ENCODE results near the gene ATAD3B. TPM values are rescaled to one million over a fixed set of nuclear protein-coding genes. Genes with fewer than 3 reads are reported as not detected.
"Not testable (repeated sequence)": the region's sequence is repeated elsewhere in the genome, so short reads cannot be mapped to it uniquely, and the experiment has no call there.

ATAD3B gene
- total RNA-seq, 1 experiment from 2014 or later: 57.0 TPM

DNA sequence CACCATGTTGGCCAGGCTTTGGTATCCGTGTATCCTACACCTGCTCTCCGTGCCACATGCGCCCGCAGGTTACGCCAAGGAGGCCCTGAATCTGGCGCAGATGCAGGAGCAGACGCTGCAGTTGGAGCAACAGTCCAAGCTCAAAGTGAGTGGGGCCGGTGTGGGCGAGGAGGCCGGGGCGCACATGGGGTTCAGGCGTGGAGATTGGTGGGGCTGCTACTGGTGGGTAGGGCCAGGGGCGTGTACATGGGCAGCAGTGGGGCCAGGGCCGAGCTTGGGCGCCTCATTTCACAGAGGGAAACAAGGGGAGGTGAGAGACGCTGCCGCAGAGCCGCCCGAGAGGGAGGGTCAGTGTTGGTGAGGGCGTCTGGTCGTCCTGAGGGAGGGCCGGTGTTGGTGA is 5.6 kb downstream of the ATAD3B start:
- no peak for DNase-seq (ENCODE audit: low read depth)

DNA sequence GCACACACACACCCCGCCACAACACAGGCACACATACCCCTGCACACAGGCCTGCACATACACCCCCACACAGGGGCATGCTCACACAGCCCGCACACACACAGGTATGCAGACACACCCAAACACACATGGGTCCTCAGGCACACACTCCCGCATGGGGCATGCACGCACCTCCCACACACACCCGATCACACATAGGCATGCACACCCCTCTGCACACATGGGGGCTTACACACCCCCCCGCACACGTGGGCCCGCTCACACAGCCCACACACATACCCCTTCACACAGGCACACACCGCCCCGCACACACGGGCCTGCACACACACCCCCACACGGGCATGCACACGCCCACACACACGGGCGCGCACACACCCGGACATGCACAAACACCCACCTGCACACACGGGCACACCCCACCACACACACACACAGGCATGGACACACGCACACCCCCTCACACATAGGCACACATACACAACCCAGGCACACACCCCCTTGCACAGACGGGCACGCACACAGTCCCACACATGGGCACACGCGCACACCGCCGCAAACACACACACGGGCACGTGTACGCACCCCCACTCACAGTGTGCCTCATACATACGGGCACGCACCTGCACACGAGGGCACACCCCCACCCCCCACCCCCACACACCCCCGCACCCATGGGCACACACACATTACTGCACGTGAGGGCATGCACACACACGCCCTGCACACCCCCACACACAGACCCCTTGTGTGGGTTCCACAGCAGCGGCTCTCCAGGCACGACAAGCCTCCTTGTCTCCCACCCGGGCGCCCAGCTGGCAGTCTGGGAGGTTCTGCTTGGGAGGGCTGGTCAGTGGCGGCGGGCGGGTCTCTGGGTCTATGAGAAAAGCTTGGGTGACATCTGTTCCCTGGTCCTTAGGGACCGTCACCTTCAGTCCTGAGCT is 8.3 kb downstream of the ATAD3B start:
- DNase-seq (ENCODE audit: low read depth): no peak

DNA sequence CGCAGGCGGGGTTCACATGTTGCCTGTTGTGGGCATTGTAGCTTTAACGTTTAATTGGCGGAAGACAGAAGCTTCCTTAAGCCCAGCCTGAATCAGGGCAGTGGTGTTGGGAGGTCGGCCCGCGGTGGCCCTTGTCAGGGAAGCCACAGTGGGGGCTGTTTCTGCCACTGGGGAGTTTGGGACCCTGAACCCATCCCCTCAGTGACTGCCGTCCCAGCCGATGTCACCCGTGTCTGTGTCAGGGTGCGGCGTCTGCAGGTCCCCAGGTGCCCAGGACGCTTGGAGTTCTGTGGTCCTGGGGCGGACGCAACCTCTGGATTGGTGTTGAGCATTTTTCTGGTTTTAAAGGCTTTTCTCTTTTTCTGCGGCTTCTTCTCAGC is 8.9 kb downstream of the ATAD3B start:
- not testable (repeated sequence) for DNase-seq (ENCODE audit: low read depth)

DNA sequence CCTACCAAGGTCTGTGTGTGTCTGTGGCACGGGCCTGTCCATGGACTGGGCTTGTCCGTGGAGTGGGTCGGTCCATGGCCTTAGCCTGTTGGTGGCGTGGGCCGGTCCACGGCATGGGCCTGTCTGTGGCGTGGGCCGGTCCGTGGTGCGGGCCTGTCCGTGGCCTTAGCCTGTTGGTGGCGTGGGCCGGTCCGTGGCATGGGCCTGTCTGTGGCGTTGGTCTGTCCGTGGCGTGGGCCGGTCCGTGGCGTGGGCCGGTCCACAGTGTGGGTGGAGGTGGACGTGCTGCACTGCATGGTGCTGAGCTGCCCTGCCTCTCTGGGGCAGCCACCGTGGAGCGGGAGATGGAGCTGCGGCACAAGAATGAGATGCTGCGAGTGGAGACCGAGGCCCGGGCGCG is 10.2 kb downstream of the ATAD3B start:
- not testable (repeated sequence) for DNase-seq (ENCODE audit: low read depth)

DNA sequence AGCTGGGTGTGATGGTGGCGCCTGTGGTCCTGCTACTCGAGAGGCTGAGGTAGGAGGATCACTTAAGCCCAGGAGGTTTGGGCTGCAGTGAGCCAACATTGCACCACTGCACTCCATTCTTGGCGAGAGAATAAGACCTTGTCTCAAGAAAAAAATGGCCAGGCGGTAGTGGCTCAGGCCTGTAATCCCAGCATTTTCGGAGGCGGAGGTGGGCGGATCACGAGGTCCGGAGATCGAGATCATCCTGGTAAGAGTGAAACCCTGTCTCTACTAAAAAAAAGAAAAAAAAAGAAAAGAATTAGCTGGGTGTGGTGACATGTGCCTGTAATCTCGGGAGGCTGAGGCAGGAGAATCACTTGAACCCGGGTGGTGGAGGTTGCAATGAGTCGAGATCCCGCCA is 11.3 kb downstream of the ATAD3B start:
- no peak for DNase-seq (ENCODE audit: low read depth)

DNA sequence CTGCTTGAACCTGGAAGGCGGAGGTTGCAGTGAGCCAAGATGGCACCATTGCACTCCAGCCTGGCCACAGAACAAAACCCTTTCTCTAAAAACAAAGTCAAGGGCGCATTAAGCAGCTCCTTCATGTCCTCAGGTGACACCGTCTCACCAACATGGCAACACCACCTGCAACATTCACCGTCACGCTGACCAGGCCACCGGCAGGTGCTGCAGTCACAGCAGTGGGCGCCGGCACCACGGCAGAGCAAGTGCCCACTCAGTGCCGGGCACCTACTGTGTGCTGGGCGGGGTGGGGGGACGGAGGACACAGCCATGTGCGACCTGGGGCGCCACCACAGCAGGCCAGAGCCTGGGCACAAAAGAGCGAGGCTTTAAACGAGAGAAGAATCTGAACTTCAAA is 12.1 kb downstream of the ATAD3B start:
- DNase-seq (ENCODE audit: low read depth): no peak

DNA sequence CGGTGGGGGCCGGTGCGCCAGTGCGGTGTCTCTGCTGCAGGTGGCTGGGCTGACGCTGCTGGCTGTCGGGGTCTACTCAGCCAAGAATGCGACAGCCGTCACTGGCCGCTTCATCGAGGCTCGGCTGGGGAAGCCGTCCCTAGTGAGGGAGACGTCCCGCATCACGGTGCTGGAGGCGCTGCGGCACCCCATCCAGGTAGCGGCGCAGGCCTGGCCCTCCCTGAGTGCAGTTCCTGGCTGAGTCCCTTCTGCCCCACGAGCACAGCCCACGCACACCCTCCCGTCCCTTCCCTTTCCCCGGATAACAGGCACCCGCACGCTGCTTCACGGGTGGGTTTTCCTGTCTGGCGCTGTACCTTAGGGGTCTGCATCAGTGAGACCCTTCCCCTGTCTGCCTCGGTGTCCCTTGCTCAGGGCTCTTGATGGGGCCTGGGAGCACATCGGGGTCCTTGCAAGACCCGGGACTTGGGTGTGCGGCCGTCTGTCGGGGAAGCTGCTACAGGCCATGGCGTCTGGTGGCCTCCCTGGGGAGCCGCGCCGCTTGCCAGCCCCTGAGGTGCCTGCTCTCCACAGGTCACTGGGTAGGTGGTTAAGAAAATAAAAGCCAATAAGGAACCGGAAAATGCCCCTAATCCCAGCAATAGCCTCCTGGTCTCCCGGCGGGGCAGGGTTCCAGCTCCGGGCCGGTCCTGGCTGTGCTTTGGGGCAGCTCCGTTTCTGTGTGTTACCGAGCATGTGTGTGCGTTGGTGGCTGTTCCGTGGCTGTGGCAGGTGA is 13.6 kb downstream of the ATAD3B start:
- not testable (repeated sequence) for DNase-seq (ENCODE audit: low read depth)

DNA sequence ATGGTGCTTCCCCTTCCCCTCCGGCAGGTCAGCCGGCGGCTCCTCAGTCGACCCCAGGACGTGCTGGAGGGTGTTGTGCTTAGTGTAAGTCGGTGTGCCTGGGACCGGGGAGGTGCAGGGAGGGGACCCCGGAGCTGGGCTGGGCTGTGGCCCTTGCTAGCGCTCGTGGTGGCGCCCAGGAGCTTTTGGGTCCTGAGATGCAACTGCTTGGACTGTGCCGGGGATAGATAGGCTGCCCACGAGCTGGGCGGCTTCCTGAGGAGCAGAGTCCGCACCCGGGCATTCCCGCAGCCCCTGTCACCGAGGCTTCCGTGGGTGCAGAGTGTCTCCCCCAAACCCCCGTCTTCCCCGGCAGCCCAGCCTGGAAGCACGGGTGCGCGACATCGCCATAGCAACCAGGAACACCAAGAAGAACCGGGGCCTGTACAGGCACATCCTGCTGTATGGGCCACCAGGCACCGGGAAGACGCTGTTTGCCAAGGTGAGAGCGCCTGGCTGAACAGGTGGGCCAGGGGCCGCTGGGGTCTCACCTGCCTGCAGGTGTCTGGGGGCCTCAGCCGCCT is 14.3 kb downstream of the ATAD3B start:
- not testable (repeated sequence) for DNase-seq (ENCODE audit: low read depth)

DNA sequence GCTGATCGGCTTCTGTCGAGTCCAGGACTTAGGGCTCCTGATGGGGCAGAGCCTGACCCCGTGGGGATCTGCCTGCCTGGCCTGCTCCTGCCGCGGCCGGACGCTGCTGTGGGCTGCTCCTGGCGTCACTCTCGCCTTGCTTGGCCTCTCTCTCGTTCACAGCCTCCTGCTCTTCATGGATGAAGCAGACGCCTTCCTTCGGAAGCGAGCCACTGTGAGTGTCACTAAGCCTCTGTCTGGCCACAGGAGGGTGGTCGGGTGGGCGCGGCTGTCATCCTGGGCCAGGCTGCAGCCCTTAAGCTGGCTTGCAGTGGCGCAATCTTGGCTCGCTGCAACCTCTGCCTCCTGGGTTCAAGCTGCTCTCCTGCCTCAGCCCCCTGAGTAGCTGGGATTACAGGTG is 16.1 kb downstream of the ATAD3B start:
- DNase-seq (ENCODE audit: low read depth): no peak

DNA sequence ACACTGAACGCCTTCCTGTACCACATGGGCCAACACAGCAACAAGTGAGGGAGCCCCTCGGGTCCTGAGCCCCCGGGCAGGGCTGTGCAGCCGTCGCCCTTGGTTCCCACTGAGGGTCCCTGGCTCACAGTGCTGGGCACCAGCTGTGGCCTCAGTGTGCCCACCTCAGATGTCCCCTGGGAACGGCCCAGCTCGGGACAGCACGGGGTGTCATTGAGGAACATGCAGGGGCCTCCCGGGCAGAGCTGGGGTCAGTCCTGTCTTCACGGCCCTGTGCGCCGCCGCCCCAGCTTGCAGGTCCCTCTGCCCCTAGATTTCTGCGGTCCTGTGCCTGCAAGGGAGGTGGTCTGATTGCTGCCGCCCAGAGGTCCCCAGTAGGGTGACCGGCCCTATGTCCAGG is 17.7 kb downstream of the ATAD3B start:
- DNase-seq (ENCODE audit: low read depth): no peak

DNA sequence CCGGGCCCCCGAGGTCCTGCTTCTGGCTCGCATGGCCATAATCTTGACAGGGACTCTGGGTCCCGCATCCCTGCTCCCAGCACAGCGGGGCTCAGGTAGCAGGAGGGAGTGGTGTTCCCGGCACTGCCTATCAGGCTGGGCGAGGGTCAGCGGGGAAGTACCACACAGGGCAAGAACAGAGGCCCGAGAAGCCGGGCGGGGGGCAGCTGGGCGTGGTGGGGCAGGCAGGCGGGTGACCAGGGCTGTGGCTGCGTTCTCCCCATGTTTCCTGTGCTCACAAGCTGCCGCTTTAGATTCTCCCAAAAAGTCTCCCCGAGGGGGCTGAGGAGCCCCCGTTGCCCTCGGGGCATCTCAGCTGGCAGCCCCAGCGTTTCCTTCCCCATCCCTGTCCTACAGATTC is 18.3 kb downstream of the ATAD3B start:
- no peak for DNase-seq (ENCODE audit: low read depth)

DNA sequence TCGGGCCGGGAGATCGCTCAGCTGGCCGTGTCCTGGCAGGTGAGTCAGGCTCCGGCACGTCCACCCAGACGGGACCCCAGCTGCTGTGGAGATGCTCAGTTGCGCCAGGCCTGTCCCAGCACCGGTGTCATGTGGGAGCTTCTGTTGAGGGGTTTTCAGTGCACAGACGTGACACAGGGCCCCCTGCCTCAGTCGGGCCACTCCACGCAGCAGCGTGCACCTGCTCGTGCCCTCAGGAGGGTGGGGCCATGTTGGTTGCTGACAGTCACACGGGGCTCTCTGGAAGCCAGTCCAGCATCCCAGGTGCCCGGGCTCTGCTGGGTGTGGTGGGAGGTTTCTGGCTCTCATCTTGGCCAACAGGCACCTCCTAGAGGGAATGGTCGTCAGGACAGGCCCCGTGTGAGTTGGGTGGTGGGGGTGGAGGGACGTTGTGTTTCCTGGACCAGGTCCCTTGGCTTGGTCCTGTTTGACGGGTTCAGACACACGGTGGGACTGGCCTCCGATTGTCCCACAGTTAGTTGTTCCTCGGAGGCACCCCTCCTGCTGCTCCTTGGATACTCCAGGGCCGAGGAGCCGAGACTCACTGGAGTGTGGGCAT is 19.2 kb downstream of the ATAD3B start:
- no peak for DNase-seq (ENCODE audit: low read depth)

DNA sequence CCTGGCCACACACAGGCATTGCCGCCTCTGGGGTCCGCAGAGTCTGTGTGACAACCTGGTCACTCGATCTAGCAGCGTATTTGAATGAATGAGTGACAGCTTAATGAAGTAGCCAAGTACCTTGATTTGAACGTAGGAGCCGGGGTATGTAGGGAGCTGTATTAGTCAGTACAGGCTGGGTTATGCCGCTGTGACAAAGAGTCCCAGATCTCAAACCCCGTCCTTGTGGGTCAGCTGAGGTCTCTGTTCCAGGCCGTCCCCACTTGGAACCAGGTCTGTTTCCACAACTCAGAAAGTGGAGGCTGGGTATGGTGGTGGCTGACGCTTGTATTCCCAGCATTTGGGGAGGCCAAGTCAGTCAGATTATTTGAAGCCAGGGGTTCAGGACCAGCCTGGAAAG is 20.0 kb downstream of the ATAD3B start:
- DNase-seq (ENCODE audit: low read depth): no peak

DNA sequence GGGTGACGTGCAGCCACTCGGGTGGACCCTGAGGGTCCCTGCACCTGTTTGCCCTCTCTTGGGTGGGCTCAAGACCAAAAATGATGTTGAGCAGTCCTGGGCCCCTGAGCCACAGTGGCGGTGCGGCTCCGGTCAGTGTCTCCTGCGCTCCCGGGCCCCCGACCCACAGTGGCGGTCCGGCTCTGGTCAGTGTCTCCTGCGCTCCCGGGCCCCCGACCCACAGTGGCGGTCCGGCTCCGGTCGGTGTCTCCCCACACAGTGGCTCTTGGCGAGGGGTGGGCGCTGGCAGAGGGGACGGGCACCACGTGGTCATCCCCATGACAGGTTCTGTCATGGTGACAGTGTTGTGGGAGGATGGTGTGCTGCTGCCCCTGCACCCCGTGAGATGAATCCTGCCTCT is 22.7 kb downstream of the ATAD3B start:
- DNase-seq (ENCODE audit: low read depth): not testable (repeated sequence)

DNA sequence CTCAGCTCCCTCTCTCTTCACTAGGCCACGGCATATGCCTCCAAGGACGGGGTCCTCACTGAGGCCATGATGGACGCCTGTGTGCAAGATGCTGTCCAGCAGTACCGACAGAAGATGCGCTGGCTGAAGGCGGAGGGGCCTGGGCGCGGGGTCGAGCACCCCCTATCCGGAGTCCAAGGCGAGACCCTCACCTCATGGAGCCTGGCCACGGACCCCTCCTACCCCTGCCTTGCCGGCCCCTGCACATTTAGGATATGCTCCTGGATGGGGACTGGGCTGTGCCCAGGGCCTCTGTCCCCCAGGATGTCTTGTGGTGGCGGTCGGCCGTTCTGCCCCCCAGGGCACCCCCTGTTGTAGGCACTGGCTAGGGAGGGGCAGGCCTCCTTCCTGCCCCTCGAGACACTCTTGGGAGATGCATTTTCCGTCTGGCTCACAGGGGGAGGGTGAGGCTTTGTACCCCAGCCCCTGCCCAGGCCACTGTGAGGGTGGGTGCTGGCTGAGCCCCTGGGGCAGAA is 24.0 kb downstream of the ATAD3B start:
- DNase-seq (ENCODE audit: low read depth): not testable (repeated sequence)

DNA sequence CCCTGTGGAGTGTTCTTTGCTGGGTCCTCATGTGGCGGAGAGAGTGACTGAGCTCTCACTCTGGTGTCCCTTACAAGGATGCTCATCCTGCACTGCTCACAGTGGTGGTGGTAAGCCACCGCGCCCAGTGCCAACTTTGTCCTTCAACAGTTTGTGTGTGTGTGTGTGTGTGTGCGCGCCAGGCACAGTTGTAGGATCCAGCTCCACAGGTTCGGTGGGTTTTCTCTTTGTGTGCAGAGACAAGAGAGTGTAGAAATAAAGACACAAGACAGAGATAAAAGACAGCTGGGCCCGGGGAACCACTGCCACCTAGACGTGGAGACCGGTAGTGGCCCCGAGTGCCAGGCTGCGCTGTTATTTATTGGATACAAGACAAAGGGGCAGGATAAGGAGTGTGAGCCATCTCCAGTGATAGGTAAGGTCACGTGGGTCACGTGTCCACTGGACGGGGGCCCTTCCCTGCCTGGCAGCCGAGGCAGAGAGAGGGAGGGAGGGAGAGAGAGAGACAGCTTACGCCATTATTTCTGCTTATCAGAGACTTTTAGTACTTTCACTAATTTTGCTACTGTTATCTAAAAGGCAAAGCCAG is 33.3 kb downstream of the ATAD3B start:
- DNase-seq (ENCODE audit: low read depth): peak; percentile 62

DNA sequence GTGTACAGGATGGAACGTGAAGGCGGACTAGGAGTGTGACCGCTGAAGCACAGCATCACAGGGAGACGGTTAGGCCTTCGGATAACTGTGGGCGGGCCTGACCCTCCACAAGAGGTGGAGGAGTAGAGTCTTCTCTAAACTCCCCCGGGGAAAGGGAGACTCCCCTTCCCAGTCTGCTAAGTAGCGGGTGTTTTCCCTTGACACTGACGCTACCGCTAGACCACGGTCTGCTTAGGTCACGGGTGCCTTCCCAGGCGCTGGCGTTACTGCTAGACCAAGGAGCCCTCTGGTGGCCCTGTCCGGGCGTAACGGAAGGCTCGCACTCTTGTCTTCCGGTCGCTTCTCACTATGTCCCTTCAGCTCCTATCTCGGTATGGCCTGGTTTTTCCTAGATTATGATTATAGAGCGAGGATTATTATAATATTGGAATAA is 33.8 kb downstream of the ATAD3B start:
- DNase-seq (ENCODE audit: low read depth): not testable (repeated sequence)

DNA sequence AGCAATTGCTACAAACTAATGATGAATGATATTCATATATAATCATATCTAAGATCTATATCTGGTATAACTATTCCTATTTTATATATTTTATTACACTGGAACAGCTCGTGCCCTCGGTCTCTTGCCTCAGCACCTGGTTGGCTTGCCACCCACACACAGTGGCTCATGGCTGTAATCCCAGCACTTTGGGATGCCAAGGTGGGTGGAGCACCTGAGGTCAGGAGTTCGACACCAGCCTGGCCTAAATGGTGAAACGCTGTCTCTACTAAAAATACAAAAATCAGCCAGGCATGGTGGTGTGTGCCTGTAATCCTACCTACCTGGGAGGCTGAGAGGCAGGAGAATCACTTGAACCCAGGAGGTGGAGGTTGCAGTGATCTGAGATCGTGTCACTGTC is 34.2 kb downstream of the ATAD3B start:
- DNase-seq (ENCODE audit: low read depth): not testable (repeated sequence)

DNA sequence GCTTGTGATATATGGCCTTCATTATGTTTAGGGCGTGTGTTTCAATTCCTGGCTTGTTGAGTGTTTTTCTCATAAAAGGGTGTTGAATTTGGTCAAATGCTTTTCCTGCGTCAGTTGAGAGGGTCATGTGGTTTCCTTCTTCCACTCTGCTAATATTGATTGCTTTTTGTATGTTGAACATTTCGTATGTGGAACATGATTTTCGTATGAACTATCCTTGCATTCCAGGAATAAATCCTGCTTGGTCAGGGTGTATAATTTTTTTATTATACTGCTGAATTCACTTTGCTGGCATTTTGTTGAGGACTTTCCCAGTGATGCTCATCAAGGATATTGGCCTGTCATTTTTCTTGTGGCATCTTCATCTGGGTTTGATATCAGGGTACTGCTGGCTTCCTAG is 35.7 kb downstream of the ATAD3B start:
- DNase-seq (ENCODE audit: low read depth): no peak

DNA sequence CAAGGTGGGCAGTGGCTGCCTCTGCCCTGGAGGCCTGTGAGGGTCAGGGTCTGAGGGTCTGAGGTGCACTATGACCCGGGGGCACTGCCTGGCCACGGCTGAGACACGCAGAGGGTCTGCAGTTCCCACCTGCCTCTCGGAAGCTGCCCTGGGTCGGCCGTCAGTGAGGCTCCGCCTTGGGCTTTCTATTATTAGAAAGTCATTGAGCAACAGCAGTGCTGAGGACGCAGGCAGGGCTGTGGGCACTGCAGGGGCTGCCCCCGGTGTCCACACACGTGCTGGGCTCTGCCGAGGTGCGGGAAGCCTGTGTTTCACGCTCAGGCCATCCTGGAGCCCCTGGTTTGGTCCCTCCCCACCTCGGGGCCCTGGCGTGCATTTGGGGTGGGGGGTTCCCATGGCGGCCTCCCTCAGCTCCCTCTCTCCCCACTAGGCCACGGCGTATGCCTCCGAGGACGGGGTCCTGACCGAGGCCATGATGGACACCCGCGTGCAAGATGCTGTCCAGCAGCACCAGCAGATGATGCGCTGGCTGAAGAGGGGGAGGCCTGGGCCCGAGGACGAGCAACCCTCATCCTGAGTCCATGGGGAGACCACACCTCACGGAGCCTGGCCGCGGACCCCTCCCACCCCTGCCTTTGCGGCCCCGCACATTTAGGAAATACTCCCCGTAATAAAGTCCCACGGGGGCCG is 37.4 kb downstream of the ATAD3B start:
- DNase-seq (ENCODE audit: low read depth): not testable (repeated sequence)
